ENCODE measurements around the gene ZSCAN31.

DNA sequence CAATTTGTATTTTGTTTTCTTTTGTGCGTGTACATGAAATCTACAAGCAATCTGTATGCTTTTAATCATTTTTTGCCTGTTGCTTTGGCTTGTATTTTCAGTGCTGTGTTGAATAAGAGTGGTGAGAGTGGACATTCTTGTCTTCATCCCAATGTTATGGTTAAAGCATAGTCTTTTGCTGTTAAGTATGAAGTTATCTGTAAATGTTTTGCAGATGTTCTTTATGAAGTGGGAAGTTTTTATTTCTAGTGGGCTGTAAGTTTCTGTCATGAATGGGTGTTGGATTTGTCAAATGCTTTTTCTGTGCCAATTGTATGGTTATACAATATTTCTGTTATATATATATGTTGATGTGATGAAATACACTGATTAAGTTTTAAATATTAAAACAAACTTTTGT is 38.0 kb upstream of the ZSCAN31 start:
- no peak for TF ChIP-seq EZH2phosphoT487 (IDR thresholded peaks at IDR 0.05; ENCODE audit: insufficient read depth, low read depth)
- TF ChIP-seq EZH2 (IDR thresholded peaks at IDR 0.05; ENCODE audit: insufficient read depth, poor library complexity, severe bottlenecking): no peak

Data from GM23248 (cell line).